HG03066 (cell line): ENCODE results near the gene GPALPP1.
"Not testable (repeated sequence)": the region's sequence is repeated elsewhere in the genome, so short reads cannot be mapped to it uniquely, and the experiment has no call there.

ENCODE experiments used
- ATAC-seq: cut with Tn5 transposase; IDR thresholded peaks from one replicate; pipeline ENCODE4 v1.9.1; 2021; ENCODE audit warnings: low read depth; ENCODE audit not compliant: unreplicated experiment

The GPALPP1 gene

GRCh38 chr13:45055902-45056648 is 66.7 kb downstream of the GPALPP1 start:
- ATAC-seq, result peak; percentile 12

GRCh38 chr13:45060062-45060461 is 70.7 kb downstream of the GPALPP1 start:
- ATAC-seq, result no peak

GRCh38 chr13:45063261-45063860 is 74.0 kb downstream of the GPALPP1 start:
- ATAC-seq, result no peak

GRCh38 chr13:45063889-45064288 is 74.6 kb downstream of the GPALPP1 start:
- ATAC-seq, result not testable (repeated sequence)

DNA sequence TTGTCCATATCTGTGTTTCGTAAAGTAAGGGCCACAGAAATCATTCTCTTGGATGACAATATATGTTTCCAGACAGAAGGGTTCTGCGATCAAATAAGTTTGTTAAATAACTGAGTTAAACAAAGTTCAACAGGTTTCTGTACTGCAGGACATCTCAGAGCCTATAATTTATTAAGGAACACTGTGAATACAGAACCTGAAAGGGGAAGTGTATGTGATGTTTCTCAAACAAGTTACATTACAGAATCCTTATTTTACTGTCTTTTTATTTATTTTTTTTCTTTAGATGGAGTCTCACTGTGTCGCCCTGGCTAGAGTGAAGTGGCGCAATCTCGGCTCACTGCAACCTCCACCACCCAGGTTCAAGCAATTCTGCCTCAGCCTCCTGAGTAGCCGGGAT is 75.6 kb downstream of the GPALPP1 start:
- ATAC-seq, result no peak

DNA sequence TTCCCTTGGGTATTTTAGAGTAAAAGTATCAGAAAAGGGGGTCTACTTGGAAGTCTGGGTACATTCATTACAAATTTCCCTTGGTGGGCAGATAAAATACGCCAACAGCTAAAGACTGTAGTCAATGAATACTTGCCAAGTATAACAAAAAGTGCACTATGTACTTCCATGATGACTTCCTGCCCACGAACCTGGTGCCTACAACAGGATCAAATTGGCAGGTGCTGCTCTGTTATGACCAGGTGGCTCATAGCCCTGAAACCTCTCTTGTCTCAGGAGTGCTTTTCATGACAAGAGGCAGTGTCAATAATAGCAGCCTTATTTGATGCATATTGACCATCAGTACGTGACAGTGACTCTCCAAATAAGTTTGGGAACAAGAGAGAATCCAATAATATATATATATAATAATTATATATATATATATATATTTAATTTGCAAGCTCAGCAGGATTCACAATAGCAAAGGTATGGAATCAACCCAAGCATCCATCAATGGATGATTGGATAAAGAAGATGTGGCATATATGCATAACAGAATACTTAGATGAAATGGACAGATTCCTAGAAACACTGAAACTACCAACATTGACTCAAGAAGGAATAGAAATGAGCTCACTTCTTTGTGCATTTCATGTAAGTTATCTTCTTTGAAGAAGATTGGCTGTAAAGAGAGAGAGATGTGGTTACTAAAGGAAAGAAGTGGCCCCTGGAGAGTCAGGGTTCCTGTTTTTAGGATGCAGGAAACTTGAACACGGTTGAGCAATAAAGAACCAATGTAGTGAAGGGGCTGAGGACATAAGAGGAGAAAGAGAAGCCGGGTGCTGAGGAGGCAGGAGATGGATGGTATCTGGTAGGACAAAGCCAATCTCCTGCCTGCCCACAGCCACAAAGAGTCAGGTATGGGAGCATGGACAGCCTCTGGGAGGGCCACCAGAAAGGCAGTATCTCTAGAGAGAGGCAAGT is 79.0 kb downstream of the GPALPP1 start:
- no peak for ATAC-seq

- no peak for ATAC-seq
These were observed 84.5 kb downstream of the GPALPP1 start for GRCh38 chr13:45073809-45074208.

GRCh38 chr13:45074721-45075120 is 85.4 kb downstream of the GPALPP1 start:
- ATAC-seq, result no peak

DNA sequence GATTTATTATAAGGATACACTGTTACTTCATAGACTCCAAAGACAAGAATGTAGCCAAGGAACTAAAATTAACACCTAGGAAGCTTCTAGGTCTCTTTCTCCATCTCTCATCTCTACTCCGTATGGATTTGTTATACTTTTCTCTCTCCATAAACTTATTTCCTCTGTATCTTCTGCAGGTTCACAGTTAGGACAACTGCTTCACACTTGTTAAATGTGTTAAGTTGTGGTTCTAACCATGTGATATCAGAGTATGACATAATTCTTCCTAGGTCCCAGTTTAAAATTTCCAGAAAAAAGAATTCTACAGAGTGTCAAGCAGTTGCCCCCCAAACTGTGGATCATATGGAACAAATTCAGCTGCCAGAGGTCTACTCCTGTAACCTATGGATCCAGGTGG is 88.7 kb downstream of the GPALPP1 start:
- no peak for ATAC-seq
